Gastroesophageal sphincter (tissue), 4 donors: ENCODE data around the gene RXRA. TPM values are rescaled to one million over a fixed set of nuclear protein-coding genes. Genes with fewer than 3 reads are reported as not detected.

ENCODE experiments used
- ATAC-seq: fragments of 150-250 bp; one replicate; pipeline ENCODE4 v1.9.1; 2016; ENCODE audit warnings: mild to moderate bottlenecking, moderate library complexity
- H3K27ac ChIP-seq, 4 donors: fragments of 200-600 bp; sonication (generic) in 3 of 4; 1 replicate in 3 of 4; 2 replicates in 1 of 4; pipeline ENCODE4 v1.5.1; 2016 to 2019
- H3K27me3 ChIP-seq: fragments of 200-600 bp; sonication (generic); one replicate; pipeline ENCODE4 v1.5.1; 2019
- H3K36me3 ChIP-seq, 2 donors: fragments of 200-600 bp; sonication (generic); one replicate each; pipeline ENCODE4 v1.5.1; 2019; ENCODE audit warnings: control low read depth in 1 of 2
- H3K4me1 ChIP-seq, 3 donors: fragments of 200-600 bp; sonication (generic); 1 replicate in 2 of 3; 2 replicates in 1 of 3; pipeline ENCODE4 v1.5.1; 2016 to 2019; ENCODE audit warnings: control low read depth in 2 of 3
- H3K4me3 ChIP-seq, 2 donors: fragments of 200-600 bp; sonication (generic); one replicate each; pipeline ENCODE4 v1.5.1; 2019; ENCODE audit warnings: mild to moderate bottlenecking in 1 of 2, moderate library complexity in 1 of 2
- H3K9me3 ChIP-seq, 3 donors: fragments of 200-600 bp; sonication (generic); one replicate each; pipeline ENCODE4 v1.5.1; 2017 to 2019; ENCODE audit warnings: control low read depth in 2 of 3
- CTCF ChIP-seq, 4 experiments: fragments of 200-600 bp in 2 of 4; fragments of 450-650 bp in 2 of 4; sonication (generic) in 1 of 4; IDR thresholded peaks; one replicate each; pipeline ENCODE4 v1.5.1; 2017 to 2019; ENCODE audit warnings: antibody characterized with exemption in 4 of 4, mild to moderate bottlenecking in 2 of 4, moderate library complexity in 2 of 4
- EP300 ChIP-seq: sonication (generic); formaldehyde crosslinking; IDR thresholded peaks from one replicate; pipeline ENCODE4 v1.6.1; 2017; ENCODE audit warnings: antibody characterized with exemption, mild to moderate bottlenecking
- POLR2A ChIP-seq, 2 donors: fragments of 450-650 bp; IDR thresholded peaks; one replicate each; pipeline ENCODE4 v1.6.1; 2017; ENCODE audit warnings: antibody characterized with exemption in 2 of 2, mild to moderate bottlenecking in 2 of 2, moderate library complexity in 1 of 2
- POLR2AphosphoS5 ChIP-seq: sonication (generic); formaldehyde crosslinking; IDR thresholded peaks from one replicate; pipeline ENCODE4 v1.6.1; 2017; ENCODE audit warnings: antibody characterized with exemption
- WGBS, 2 donors: methylation state at CpG; one replicate each; pipeline ENCODE4 v1.1.5; 2018; ENCODE audit warnings: low coverage in 1 of 2; 5-methylcytosine and 5-hydroxymethylcytosine counted together
- total RNA-seq, 4 donors: library from RNA; depleted of rRNA; stranded (reverse); fragments of >200 nt; gene quantifications; one replicate each; pipeline ENCODE4 v1.1.0, GENCODE V29; 2016

RXRA gene
- total RNA-seq, 4 donors from 2014 or later: 45.1 to 78.9 (median 55.3) TPM

- Histone ChIP-seq H3K27ac (peak overlapping the region; percentile 51 to 96 (median 94)), H3K4me1 (peaks cover 19 to 100% (median 73%) of the 10 kb centered on the region in 3 donors), H3K36me3 (no peaks in the 10 kb centered on the region), H3K4me3 (peak overlapping the region in 1 of 2 donors; percentile 34), H3K9me3 (no peaks in the 10 kb centered on the region), H3K27me3 (no peaks in the 10 kb centered on the region)
- TF ChIP-seq EP300 (no peak), CTCF (IDR thresholded peaks at IDR 0.05) (no peak), POLR2AphosphoS5 (no peak), POLR2A (IDR thresholded peaks at IDR 0.05) (no peak)
- 50 to 80% methylated on average over 2 to 3 of the region's 21 CpGs for WGBS, 2 donors
- peak; percentile 5 for ATAC-seq
Observed at GRCh38 chr9:134374301-134375010, 48.2 kb downstream of the RXRA start.

GRCh38 chr9:134375011-134375390 lies 48.7 kb downstream of the RXRA start:
- no peaks in the 10 kb centered on the region for H3K9me3 ChIP-seq
- no peaks in the 10 kb centered on the region for H3K27me3 ChIP-seq
- peak overlapping the region; percentile 81 to 96 (median 94) for H3K27ac ChIP-seq
- ATAC-seq: peak; percentile 81
- TF ChIP-seq POLR2A (IDR thresholded peaks at IDR 0.05) (no peak), EP300 (no peak), CTCF (IDR thresholded peaks at IDR 0.05) (no peak), POLR2AphosphoS5 (peak; percentile 98)
- H3K4me1 ChIP-seq: peaks cover 19 to 100% (median 79%) of the 10 kb centered on the region in 3 donors
- 0% methylated on average over 1 of the region's 6 CpGs; no CpG with 5 or more reads in 1 of the 2 donors for WGBS, 2 donors
- peak overlapping the region in 1 of 2 donors; percentile 34 for H3K4me3 ChIP-seq
- no peaks in the 10 kb centered on the region for H3K36me3 ChIP-seq

- H3K36me3 ChIP-seq: no peaks in the 10 kb centered on the region
- peak overlapping the region; percentile 81 to 96 (median 94) for H3K27ac ChIP-seq
- peaks cover 19 to 100% (median 82%) of the 10 kb centered on the region in 3 donors for H3K4me1 ChIP-seq
- peak; percentile 42 for ATAC-seq
- TF ChIP-seq EP300: no peak
- TF ChIP-seq POLR2AphosphoS5: no peak
- TF ChIP-seq POLR2A (IDR thresholded peaks at IDR 0.05): no peak
- TF ChIP-seq CTCF (IDR thresholded peaks at IDR 0.05): peak in 3 of 4 experiments; percentile 13 to 40 (median 31)
- no peaks in the 10 kb centered on the region for H3K9me3 ChIP-seq
- peak overlapping the region in 1 of 2 donors; percentile 34 for H3K4me3 ChIP-seq
- H3K27me3 ChIP-seq: no peaks in the 10 kb centered on the region
- 18% methylated on average over 7 of the region's 38 CpGs; no CpG with 5 or more reads in 1 of the 2 donors for WGBS, 2 donors
Observed at GRCh38 chr9:134375430-134376385, 49.5 kb downstream of the RXRA start.

DNA sequence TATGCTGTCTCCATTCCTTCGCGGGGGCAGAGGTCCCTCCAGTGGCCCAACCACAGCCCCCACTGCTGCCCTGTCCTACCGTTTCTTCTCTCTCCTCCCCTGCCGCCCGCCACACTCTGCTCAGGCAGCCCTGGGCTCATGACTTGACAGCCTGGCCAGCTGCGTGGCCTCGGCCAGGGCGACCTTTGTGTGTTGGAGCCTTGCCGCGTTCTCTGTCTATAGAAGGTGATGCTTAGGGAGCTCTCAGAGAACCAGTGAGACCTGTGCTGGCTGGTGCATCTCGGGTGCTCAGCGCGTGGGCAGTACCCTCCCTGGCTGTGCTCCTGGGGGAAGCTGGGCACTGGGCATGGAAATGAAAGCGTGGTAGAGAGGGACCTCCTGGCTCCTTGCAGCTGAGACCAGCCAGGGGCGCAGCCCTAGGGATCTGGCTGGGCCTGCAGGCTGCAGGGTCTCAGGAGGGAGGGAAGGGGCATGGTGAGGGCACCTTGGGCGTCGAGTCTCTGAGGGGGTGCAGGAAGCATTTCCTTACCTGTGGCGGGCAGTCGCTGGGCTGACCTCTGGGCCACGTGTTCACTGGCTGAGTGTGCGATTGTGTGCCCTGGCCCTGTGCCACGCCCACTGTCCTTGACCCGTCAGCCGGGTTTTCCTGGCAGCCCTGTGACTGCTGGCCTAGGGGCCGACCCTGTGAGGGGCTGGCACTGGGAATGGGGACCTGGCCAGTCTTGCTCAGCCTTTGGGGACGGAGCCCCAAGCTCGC lies 50.3 kb downstream of the RXRA start:
- Histone ChIP-seq H3K4me3 (peak overlapping the region in 1 of 2 donors; percentile 34), H3K4me1 (peaks cover 19 to 100% (median 90%) of the 10 kb centered on the region in 3 donors), H3K27ac (peak overlapping the region; percentile 81 to 96 (median 94)), H3K9me3 (no peaks in the 10 kb centered on the region), H3K36me3 (no peaks in the 10 kb centered on the region), H3K27me3 (no peaks in the 10 kb centered on the region)
- WGBS, 2 donors: 54 to 80% methylated on average over 2 to 7 of the region's 27 CpGs
- no peak for ATAC-seq
- TF ChIP-seq CTCF (IDR thresholded peaks at IDR 0.05): no peak
- TF ChIP-seq POLR2A (IDR thresholded peaks at IDR 0.05): no peak
- no peak for TF ChIP-seq EP300
- no peak for TF ChIP-seq POLR2AphosphoS5
